Measurements from ENCODE around the gene LAMC2.

- TF ChIP-seq CTCF (conservative IDR thresholded peaks at IDR 0.05) (no peak), ZFX (IDR thresholded peaks at IDR 0.05) (no peak)
Observed at GRCh38 chr1:183235503-183235902, 49.4 kb downstream of the LAMC2 start.
